22Rv1 (cell line): ENCODE data around the gene L2HGDH.

ENCODE experiments used
- CTCF ChIP-seq: fragments of 450-650 bp; IDR thresholded peaks from 2 replicates; pipeline ENCODE4 v1.5.1; 2017; ENCODE audit warnings: mild to moderate bottlenecking
- ZFX ChIP-seq: fragments of 450-650 bp; IDR thresholded peaks from 2 replicates; pipeline ENCODE4 v1.6.1; 2017; ENCODE audit warnings: antibody characterized with exemption, borderline replicate concordance

DNA sequence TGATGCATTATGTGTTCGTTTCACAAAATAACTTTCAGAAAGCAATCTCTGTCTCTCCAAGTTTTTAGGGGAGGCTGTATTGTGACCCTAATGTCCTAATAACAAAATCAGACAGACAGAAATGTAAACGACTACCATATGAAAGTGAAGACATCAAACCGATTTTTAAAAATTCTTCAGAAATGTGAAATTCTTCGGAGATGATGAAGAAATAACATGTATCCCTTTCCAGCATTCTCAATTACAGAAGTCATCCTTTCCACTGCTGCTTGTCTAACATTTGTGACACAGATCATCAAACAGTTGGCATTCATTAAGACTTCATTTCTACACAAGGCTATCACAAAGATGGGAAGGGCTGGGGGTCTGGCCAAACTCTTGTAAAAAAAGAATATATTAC, 41.1 kb upstream of the L2HGDH start:
- TF ChIP-seq ZFX (no peak), CTCF (no peak)
